Stimulated activated CD4-positive, alpha-beta T cell treated with anti-CD3 and anti-CD28 coated beads, Interleukin-12 subunit alpha, Interleukin-12 subunit beta, amount 100 ng/mL, for 24 hours (primary cell): ENCODE measurements around the gene EPHB3.

ENCODE experiments used
- DNase-seq, 2 experiments: peaks; one replicate each; pipeline ENCODE4 v3.0.0-alpha.2; 2020; ENCODE audit warnings: low read depth in 2 of 2

The EPHB3 gene

GRCh38 chr3:184579513-184579912 is 17.9 kb downstream of the EPHB3 start:
- no peak for DNase-seq

GRCh38 chr3:184580376-184580775 is 18.8 kb downstream of the EPHB3 start:
- DNase-seq: no peak

- no peak for DNase-seq
Observed at GRCh38 chr3:184581331-184581855, 19.8 kb downstream of the EPHB3 start.

- DNase-seq: no peak
Observed at GRCh38 chr3:184582646-184583577, 21.3 kb downstream of the EPHB3 start.

- no peak for DNase-seq
Observed at GRCh38 chr3:184583578-184584451, 22.2 kb downstream of the EPHB3 start.

- DNase-seq: no peak
Observed at GRCh38 chr3:184584464-184584891, 22.9 kb downstream of the EPHB3 start.

GRCh38 chr3:184585545-184585944 is 24.0 kb downstream of the EPHB3 start:
- DNase-seq: no peak

GRCh38 chr3:184586851-184587250 is 25.3 kb downstream of the EPHB3 start:
- no peak for DNase-seq

GRCh38 chr3:184588776-184589175 is 27.2 kb downstream of the EPHB3 start:
- DNase-seq: no peak

- DNase-seq: no peak
Observed at GRCh38 chr3:184590795-184591194, 29.2 kb downstream of the EPHB3 start.

- no peak for DNase-seq
Observed at GRCh38 chr3:184591789-184592188, 30.2 kb downstream of the EPHB3 start.

- DNase-seq: no peak
Observed at GRCh38 chr3:184592371-184593219, 31.0 kb downstream of the EPHB3 start.

GRCh38 chr3:184593220-184593927 is 31.8 kb downstream of the EPHB3 start:
- DNase-seq: no peak

GRCh38 chr3:184593928-184594303 is 32.3 kb downstream of the EPHB3 start:
- DNase-seq: no peak

- DNase-seq: no peak
Observed at GRCh38 chr3:184594371-184595001, 32.9 kb downstream of the EPHB3 start.

GRCh38 chr3:184595726-184596125 is 34.1 kb downstream of the EPHB3 start:
- DNase-seq: no peak

GRCh38 chr3:184596233-184596632 is 34.6 kb downstream of the EPHB3 start:
- no peak for DNase-seq

- no peak for DNase-seq
Observed at GRCh38 chr3:184596886-184597575, 35.4 kb downstream of the EPHB3 start.

- DNase-seq: no peak
Observed at GRCh38 chr3:184597829-184598573, 36.4 kb downstream of the EPHB3 start.
